VCaP (cell line): Measurements from ENCODE around the gene ZNF285.
"Not testable (repeated sequence)": the region's sequence is repeated elsewhere in the genome, so short reads cannot be mapped to it uniquely, and the experiment has no call there.

ENCODE experiments used
- H3K27ac ChIP-seq: fragments of 450-650 bp; 2 replicates; pipeline ENCODE4 v1.5.1; 2017
- CTCF ChIP-seq: fragments of 450-650 bp; conservative IDR thresholded peaks from 2 replicates; pipeline ENCODE4 v1.5.1; 2017; ENCODE audit warnings: mild to moderate bottlenecking, moderate library complexity

Gene ZNF285

GRCh38 chr19:44371815-44372480, 29.5 kb downstream of the ZNF285 start:
- no peak overlapping the region for H3K27ac ChIP-seq

GRCh38 chr19:44367024-44367423, 34.4 kb downstream of the ZNF285 start:
- H3K27ac ChIP-seq = no peak overlapping the region
- no peak for TF ChIP-seq CTCF

More at GRCh38 chr19:44371815-44372480, 29.5 kb downstream of the ZNF285 start:
- TF ChIP-seq CTCF = no peak

GRCh38 chr19:44356383-44357111, 44.9 kb downstream of the ZNF285 start, which contains the start of gene ZNF112:
ZNF112 (minus strand) TSS chr19:44356680; CDS start chr19:44340539, 16,141 bp downstream.
- peak within 1 kb of the TSS; percentile 65 for H3K27ac ChIP-seq
- no peak for TF ChIP-seq CTCF

- no peak for TF ChIP-seq CTCF
- H3K27ac ChIP-seq = peak overlapping the region; percentile 49
These were observed 54.9 kb downstream of the ZNF285 start for GRCh38 chr19:44346556-44346955.

GRCh38 chr19:44345959-44346358, 55.4 kb downstream of the ZNF285 start:
- no peak for TF ChIP-seq CTCF
- peak overlapping the region; percentile 49 for H3K27ac ChIP-seq

- TF ChIP-seq CTCF = no peak
- H3K27ac ChIP-seq = no peak overlapping the region
These were observed 57.2 kb downstream of the ZNF285 start for GRCh38 chr19:44344255-44344654.

GRCh38 chr19:44341794-44342193, 59.6 kb downstream of the ZNF285 start:
- no peak overlapping the region for H3K27ac ChIP-seq
- no peak for TF ChIP-seq CTCF

- not testable (repeated sequence) for H3K27ac ChIP-seq
These were observed 66.8 kb downstream of the ZNF285 start for GRCh38 chr19:44334639-44335038.
